Activated CD4-positive, alpha-beta memory T cell treated with anti-CD3 and anti-CD28 coated beads, Interleukin-2, amount 10 ng/mL, durations not matched to agents 7 days and 5 days (primary cell): Measurements from ENCODE around the gene SMAD6. TPM values are rescaled to one million over a fixed set of nuclear protein-coding genes. Genes with fewer than 3 reads are reported as not detected.

Experiments used
- CTCF ChIA-PET: fragments of 350-600 bp; sonication (Branson Sonifier 250); formaldehyde crosslinking; loops from one replicate; lab custom pipeline; 2021; ENCODE audit warnings: antibody characterized with exemption, inconsistent platforms; lab: Charles Lee
- POLR2A ChIA-PET: fragments of 350-600 bp; sonication (Branson Sonifier 250); formaldehyde crosslinking; loops from one replicate; lab custom pipeline; 2021; ENCODE audit warnings: antibody characterized with exemption; lab: Charles Lee
- DNase-seq: peaks from one replicate; pipeline ENCODE4 v3.0.0-alpha.2; 2020
- H3K27ac Mint-ChIP-seq: one replicate; pipeline ENCODE4 v1.8.0; 2021; ENCODE audit warnings: mild to moderate bottlenecking, mixed read lengths
- H3K27me3 Mint-ChIP-seq: one replicate; pipeline ENCODE4 v1.8.0; 2021; ENCODE audit warnings: mixed read lengths
- H3K36me3 Mint-ChIP-seq: one replicate; pipeline ENCODE4 v1.8.0; 2021; ENCODE audit warnings: low read depth, mixed read lengths
- H3K4me1 Mint-ChIP-seq: one replicate; pipeline ENCODE4 v1.8.0; 2021; ENCODE audit warnings: mixed read lengths
- H3K4me3 Mint-ChIP-seq: one replicate; pipeline ENCODE4 v1.8.0; 2021; ENCODE audit warnings: mild to moderate bottlenecking, mixed read lengths
- H3K9me3 Mint-ChIP-seq: one replicate; pipeline ENCODE4 v1.8.0; 2021; ENCODE audit warnings: mixed read lengths
- total RNA-seq, 2 experiments: library from RNA; stranded (reverse); gene quantifications; one replicate each; pipeline ENCODE4 v1.2.3, GENCODE V29; 2021

Gene SMAD6
- total RNA-seq, 2 experiments from 2014 or later = 0.53 to 0.58 TPM

- Mint-ChIP-seq H3K4me1 (no peaks in the 10 kb centered on the region), H3K9me3 (no peaks in the 10 kb centered on the region), H3K27me3 (no peaks in the 10 kb centered on the region), H3K27ac (no peak overlapping the region), H3K36me3 (no peaks in the 10 kb centered on the region), H3K4me3 (no peak overlapping the region)
- CTCF ChIA-PET = interaction anchor here (0.9 to 2.4 kb wide), 3 partner anchors 155 to 172 kb away, joined by 4 to 13 read pairs (median 7); no protein-coding TSS in a partner anchor
- peak; percentile 62 for DNase-seq
- POLR2A ChIA-PET = no interaction called here
These were observed 72.2 kb downstream of the SMAD6 start for GRCh38 chr15:66774001-66774814.

DNA sequence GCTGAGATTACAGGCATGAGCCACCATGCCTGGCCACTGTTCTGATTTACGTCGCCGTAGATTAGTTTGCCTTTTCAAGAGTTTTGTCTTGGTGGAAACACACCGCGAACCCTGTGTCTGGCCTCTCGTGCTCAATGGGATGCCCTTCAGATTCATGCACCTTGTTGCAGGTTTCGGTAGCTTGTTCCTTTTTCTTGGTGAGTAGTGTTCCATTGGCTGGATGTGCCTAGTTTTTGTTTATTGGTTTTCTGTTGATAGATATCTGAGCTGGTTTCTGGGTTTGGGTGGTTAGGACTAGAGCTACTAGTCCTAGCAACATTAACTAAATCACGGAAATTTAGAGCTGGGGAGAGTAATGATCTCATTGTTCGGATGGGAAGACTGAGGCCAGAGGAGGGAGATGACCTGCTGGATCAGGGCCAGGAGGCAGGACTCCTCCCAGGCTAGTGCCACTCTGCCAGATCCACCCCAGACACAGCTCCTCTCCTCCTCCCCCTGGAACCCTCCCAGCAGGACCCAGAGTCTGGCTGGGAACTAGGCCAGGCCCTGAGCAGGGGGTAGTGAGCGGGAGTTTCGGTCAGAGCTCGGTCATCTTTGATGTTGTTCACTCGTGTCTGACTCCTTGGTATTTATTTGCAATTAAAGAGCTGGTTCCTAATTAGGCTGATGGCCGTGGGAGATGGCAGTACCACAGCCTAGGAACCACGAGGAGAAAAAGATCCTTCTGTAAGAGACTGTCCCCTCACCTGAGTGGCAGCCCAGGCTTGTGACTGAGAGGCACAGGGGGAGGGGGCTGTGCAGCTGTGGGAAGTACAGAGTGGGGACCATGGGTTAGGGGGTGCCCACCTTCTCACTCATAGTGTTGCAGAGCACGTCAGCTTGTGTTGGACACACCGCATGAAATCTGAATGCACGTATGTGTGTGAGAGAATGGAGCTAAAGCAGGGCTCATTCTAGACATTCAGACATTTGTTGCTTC lies 73.4 kb downstream of the SMAD6 start:
- H3K27ac Mint-ChIP-seq = no peak overlapping the region
- no peaks in the 10 kb centered on the region for H3K9me3 Mint-ChIP-seq
- ChIA-PET CTCF (interaction anchor here (1.2 to 1.6 kb wide), 3 partner anchors 76 to 171 kb away, joined by 4 to 7 read pairs (median 7); no protein-coding TSS in a partner anchor), POLR2A (no interaction called here)
- H3K4me1 Mint-ChIP-seq = no peaks in the 10 kb centered on the region
- H3K27me3 Mint-ChIP-seq = no peaks in the 10 kb centered on the region
- H3K36me3 Mint-ChIP-seq = no peaks in the 10 kb centered on the region
- DNase-seq = no peak
- H3K4me3 Mint-ChIP-seq = no peak overlapping the region

GRCh38 chr15:66777054-66777453 lies 75.0 kb downstream of the SMAD6 start:
- H3K36me3 Mint-ChIP-seq = no peaks in the 10 kb centered on the region
- no peak overlapping the region for H3K27ac Mint-ChIP-seq
- no peaks in the 10 kb centered on the region for H3K9me3 Mint-ChIP-seq
- no peak overlapping the region for H3K4me3 Mint-ChIP-seq
- no peaks in the 10 kb centered on the region for H3K4me1 Mint-ChIP-seq
- ChIA-PET CTCF (no interaction called here), POLR2A (no interaction called here)
- H3K27me3 Mint-ChIP-seq = no peaks in the 10 kb centered on the region
- DNase-seq = no peak

GRCh38 chr15:66777596-66778313 lies 75.7 kb downstream of the SMAD6 start:
- CTCF ChIA-PET = no interaction called here
- Mint-ChIP-seq H3K36me3 (no peaks in the 10 kb centered on the region), H3K4me3 (no peak overlapping the region), H3K27me3 (peaks cover 2% of the 10 kb centered on the region), H3K4me1 (no peaks in the 10 kb centered on the region), H3K27ac (no peak overlapping the region), H3K9me3 (no peaks in the 10 kb centered on the region)
- POLR2A ChIA-PET = no interaction called here
- no peak for DNase-seq

- DNase-seq = no peak
- Mint-ChIP-seq H3K27ac (no peak overlapping the region), H3K9me3 (no peaks in the 10 kb centered on the region), H3K36me3 (no peaks in the 10 kb centered on the region), H3K4me3 (no peak overlapping the region), H3K27me3 (peaks cover 2% of the 10 kb centered on the region), H3K4me1 (no peaks in the 10 kb centered on the region)
- POLR2A ChIA-PET = no interaction called here
- CTCF ChIA-PET = no interaction called here
These were observed 76.3 kb downstream of the SMAD6 start for GRCh38 chr15:66778314-66778665.

DNA sequence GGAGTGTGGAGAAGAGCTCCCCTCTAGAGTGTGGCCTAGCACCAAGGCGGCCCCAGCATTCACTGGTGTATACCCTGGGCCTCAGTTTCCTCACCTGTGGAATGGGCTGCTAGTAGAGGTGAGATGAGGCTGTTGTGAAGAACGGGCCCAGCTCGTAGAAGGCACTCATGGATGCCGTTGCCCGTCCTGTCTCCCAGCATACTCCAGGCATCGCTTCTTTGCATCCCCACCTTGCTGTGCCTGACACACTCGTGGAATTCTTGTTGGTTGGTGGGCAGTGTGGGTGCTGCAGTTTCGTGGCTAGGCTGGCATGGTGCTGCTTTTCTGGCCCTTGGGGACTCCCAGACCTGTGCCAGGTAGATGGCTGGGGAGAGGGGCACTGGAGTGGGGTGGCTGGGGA lies 76.7 kb downstream of the SMAD6 start:
- H3K4me3 Mint-ChIP-seq = no peak overlapping the region
- H3K36me3 Mint-ChIP-seq = no peaks in the 10 kb centered on the region
- H3K9me3 Mint-ChIP-seq = no peaks in the 10 kb centered on the region
- H3K4me1 Mint-ChIP-seq = no peaks in the 10 kb centered on the region
- peaks cover 2% of the 10 kb centered on the region for H3K27me3 Mint-ChIP-seq
- CTCF ChIA-PET = no interaction called here
- H3K27ac Mint-ChIP-seq = no peak overlapping the region
- DNase-seq = no peak
- POLR2A ChIA-PET = no interaction called here

- H3K36me3 Mint-ChIP-seq = no peaks in the 10 kb centered on the region
- no peaks in the 10 kb centered on the region for H3K4me1 Mint-ChIP-seq
- H3K27me3 Mint-ChIP-seq = peaks cover 2% of the 10 kb centered on the region
- no peak overlapping the region for H3K4me3 Mint-ChIP-seq
- POLR2A ChIA-PET = no interaction called here
- CTCF ChIA-PET = no interaction called here
- no peaks in the 10 kb centered on the region for H3K9me3 Mint-ChIP-seq
- DNase-seq = no peak
- no peak overlapping the region for H3K27ac Mint-ChIP-seq
These were observed 77.4 kb downstream of the SMAD6 start for GRCh38 chr15:66779331-66780009.

GRCh38 chr15:66780172-66780972 lies 78.3 kb downstream of the SMAD6 start:
- Mint-ChIP-seq H3K9me3 (no peaks in the 10 kb centered on the region), H3K27ac (no peak overlapping the region), H3K4me1 (no peaks in the 10 kb centered on the region), H3K4me3 (no peak overlapping the region), H3K36me3 (no peaks in the 10 kb centered on the region), H3K27me3 (peaks cover 2% of the 10 kb centered on the region)
- POLR2A ChIA-PET = no interaction called here
- CTCF ChIA-PET = no interaction called here
- no peak for DNase-seq

DNA sequence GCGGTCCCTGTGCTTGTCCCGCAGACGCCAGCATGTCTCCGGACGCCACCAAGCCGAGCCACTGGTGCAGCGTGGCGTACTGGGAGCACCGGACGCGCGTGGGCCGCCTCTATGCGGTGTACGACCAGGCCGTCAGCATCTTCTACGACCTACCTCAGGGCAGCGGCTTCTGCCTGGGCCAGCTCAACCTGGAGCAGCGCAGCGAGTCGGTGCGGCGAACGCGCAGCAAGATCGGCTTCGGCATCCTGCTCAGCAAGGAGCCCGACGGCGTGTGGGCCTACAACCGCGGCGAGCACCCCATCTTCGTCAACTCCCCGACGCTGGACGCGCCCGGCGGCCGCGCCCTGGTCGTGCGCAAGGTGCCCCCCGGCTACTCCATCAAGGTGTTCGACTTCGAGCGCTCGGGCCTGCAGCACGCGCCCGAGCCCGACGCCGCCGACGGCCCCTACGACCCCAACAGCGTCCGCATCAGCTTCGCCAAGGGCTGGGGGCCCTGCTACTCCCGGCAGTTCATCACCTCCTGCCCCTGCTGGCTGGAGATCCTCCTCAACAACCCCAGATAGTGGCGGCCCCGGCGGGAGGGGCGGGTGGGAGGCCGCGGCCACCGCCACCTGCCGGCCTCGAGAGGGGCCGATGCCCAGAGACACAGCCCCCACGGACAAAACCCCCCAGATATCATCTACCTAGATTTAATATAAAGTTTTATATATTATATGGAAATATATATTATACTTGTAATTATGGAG lies 79.1 kb downstream of the SMAD6 start:
- POLR2A ChIA-PET = no interaction called here
- Mint-ChIP-seq H3K9me3 (no peaks in the 10 kb centered on the region), H3K4me3 (no peak overlapping the region), H3K4me1 (no peaks in the 10 kb centered on the region), H3K36me3 (no peaks in the 10 kb centered on the region), H3K27ac (no peak overlapping the region), H3K27me3 (peaks cover 2% of the 10 kb centered on the region)
- CTCF ChIA-PET = no interaction called here
- no peak for DNase-seq

- no peak overlapping the region for H3K27ac Mint-ChIP-seq
- H3K4me3 Mint-ChIP-seq = no peak overlapping the region
- peaks cover 2% of the 10 kb centered on the region for H3K27me3 Mint-ChIP-seq
- no peaks in the 10 kb centered on the region for H3K4me1 Mint-ChIP-seq
- H3K36me3 Mint-ChIP-seq = no peaks in the 10 kb centered on the region
- no peaks in the 10 kb centered on the region for H3K9me3 Mint-ChIP-seq
- no peak for DNase-seq
- ChIA-PET CTCF (no interaction called here), POLR2A (no interaction called here)
These were observed 80.7 kb downstream of the SMAD6 start for GRCh38 chr15:66782785-66783184.

GRCh38 chr15:66783314-66783713 lies 81.3 kb downstream of the SMAD6 start:
- CTCF ChIA-PET = no interaction called here
- Mint-ChIP-seq H3K36me3 (no peaks in the 10 kb centered on the region), H3K27me3 (peaks cover 2% of the 10 kb centered on the region), H3K9me3 (no peaks in the 10 kb centered on the region), H3K4me1 (no peaks in the 10 kb centered on the region), H3K4me3 (no peak overlapping the region), H3K27ac (no peak overlapping the region)
- POLR2A ChIA-PET = no interaction called here
- no peak for DNase-seq
